MCF 10A (cell line): ENCODE results near the gene CLEC4F. TPM values are rescaled to one million over a fixed set of nuclear protein-coding genes. Genes with fewer than 3 reads are reported as not detected.

Experiments used
- BruUV-seq: library from RNA; stranded (reverse); fragments of 400-500 nt; replicated peaks from 2 replicates; lab custom pipeline; 2021; lab: Mats Ljungman, UMichigan
- CTCF ChIA-PET: fragments of 300-600 bp; sonication (Branson Sonifier 250); formaldehyde crosslinking; extraction: SDS; loops from one replicate; lab custom pipeline; 2021; ENCODE audit warnings: antibody characterized with exemption, inconsistent platforms; lab: Yijun Ruan, JAX
- POLR2A ChIA-PET: fragments of 300-600, 350-650 bp; sonication (Branson Sonifier 250); formaldehyde crosslinking; extraction: SDS; loops from one replicate; lab custom pipeline; 2020; ENCODE audit warnings: antibody characterized with exemption, inconsistent platforms; lab: Yijun Ruan, JAX
- DNase-seq: peaks from one replicate; pipeline ENCODE4 v3.0.0-alpha.2; 2018; ENCODE audit not compliant: unreplicated experiment
- H3K27ac Mint-ChIP-seq: one replicate; pipeline ENCODE4 v1.8.0; 2022; ENCODE audit warnings: mild to moderate bottlenecking, low read depth, mixed read lengths; ENCODE audit not compliant: unreplicated experiment
- H3K27me3 Mint-ChIP-seq: one replicate; pipeline ENCODE4 v1.8.0; 2022; ENCODE audit warnings: mixed read lengths; ENCODE audit not compliant: insufficient read depth, unreplicated experiment
- H3K36me3 Mint-ChIP-seq: one replicate; pipeline ENCODE4 v1.8.0; 2022; ENCODE audit warnings: mild to moderate bottlenecking, moderate library complexity, mixed read lengths; ENCODE audit not compliant: insufficient read depth, unreplicated experiment
- H3K4me1 Mint-ChIP-seq: one replicate; pipeline ENCODE4 v1.8.0; 2022; ENCODE audit warnings: mixed read lengths; ENCODE audit not compliant: insufficient read depth, unreplicated experiment
- H3K4me3 Mint-ChIP-seq: one replicate; pipeline ENCODE4 v1.8.0; 2022; ENCODE audit warnings: mild to moderate bottlenecking, moderate library complexity, mixed read lengths; ENCODE audit not compliant: unreplicated experiment
- H3K9me3 Mint-ChIP-seq: one replicate; pipeline ENCODE4 v1.8.0; 2022; ENCODE audit warnings: mixed read lengths; ENCODE audit not compliant: unreplicated experiment
- CTCF ChIP-seq: fragments of 200-600 bp; IDR thresholded peaks from one replicate; pipeline ENCODE4 v1.8.0; 2022; ENCODE audit warnings: antibody characterized with exemption, mild to moderate bottlenecking; ENCODE audit not compliant: unreplicated experiment
- intact Hi-C: fragments of 100-400 bp; cut with micrococcal nuclease; formaldehyde crosslinking; loops from 2 replicates; pipeline ENCODE4 v1.14.1; 2022
- total RNA-seq: library from RNA; stranded (reverse); gene quantifications from 2 replicates; pipeline ENCODE4 v1.2.3, GENCODE V29; 2022

CLEC4F gene
- total RNA-seq, 1 experiment from 2014 or later, result not detected

- Mint-ChIP-seq H3K27me3 (peaks cover 52% of the 10 kb centered on the region), H3K9me3 (no peaks in the 10 kb centered on the region), H3K36me3 (no peaks in the 10 kb centered on the region), H3K27ac (no peak overlapping the region), H3K4me1 (no peaks in the 10 kb centered on the region), H3K4me3 (no peak overlapping the region)
- intact Hi-C loops, result no loop called here
- TF ChIP-seq CTCF, result no peak
- no TSS peak for BruUV-seq
- CTCF ChIA-PET, result interaction anchor here (0.6 kb wide), 1 partner anchor 41 kb away, joined by 3 read pairs; no protein-coding TSS in a partner anchor
- POLR2A ChIA-PET, result no interaction called here
- no peak for DNase-seq
These were observed 7.7 kb upstream of the CLEC4F start for GRCh38 chr2:70828115-70828514.

DNA sequence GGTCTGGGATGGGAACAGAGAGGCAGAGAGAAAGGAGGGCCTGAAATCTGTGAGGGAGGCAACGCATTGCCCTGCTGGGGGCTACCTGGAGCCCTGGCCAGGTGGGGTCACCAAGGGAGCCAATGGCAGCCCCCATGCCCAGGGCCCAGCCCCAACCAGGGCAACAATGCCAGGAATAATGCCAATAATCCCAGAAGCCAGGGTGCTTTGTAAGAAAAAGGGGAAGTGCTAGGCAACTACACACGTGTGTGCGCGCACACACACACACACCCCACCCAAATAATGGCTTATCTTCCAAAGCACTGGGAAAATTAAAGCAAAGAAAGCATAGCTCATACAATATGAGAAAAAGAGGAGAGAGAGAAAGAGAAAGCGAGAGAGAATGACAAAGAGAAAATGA, 7.0 kb upstream of the CLEC4F start:
- Mint-ChIP-seq H3K9me3 (no peaks in the 10 kb centered on the region), H3K27me3 (peaks cover 46% of the 10 kb centered on the region), H3K36me3 (no peaks in the 10 kb centered on the region), H3K4me3 (no peak overlapping the region), H3K4me1 (no peaks in the 10 kb centered on the region), H3K27ac (no peak overlapping the region)
- DNase-seq, result no peak
- no TSS peak for BruUV-seq
- ChIA-PET CTCF (interaction anchor here (0.6 to 1.3 kb wide), 3 partner anchors 34 to 235 kb away, joined by 3 to 4 read pairs (median 3); partner anchors contain the start of gene FIGLA), POLR2A (no interaction called here)
- intact Hi-C loops, result no loop called here
- TF ChIP-seq CTCF, result no peak

DNA sequence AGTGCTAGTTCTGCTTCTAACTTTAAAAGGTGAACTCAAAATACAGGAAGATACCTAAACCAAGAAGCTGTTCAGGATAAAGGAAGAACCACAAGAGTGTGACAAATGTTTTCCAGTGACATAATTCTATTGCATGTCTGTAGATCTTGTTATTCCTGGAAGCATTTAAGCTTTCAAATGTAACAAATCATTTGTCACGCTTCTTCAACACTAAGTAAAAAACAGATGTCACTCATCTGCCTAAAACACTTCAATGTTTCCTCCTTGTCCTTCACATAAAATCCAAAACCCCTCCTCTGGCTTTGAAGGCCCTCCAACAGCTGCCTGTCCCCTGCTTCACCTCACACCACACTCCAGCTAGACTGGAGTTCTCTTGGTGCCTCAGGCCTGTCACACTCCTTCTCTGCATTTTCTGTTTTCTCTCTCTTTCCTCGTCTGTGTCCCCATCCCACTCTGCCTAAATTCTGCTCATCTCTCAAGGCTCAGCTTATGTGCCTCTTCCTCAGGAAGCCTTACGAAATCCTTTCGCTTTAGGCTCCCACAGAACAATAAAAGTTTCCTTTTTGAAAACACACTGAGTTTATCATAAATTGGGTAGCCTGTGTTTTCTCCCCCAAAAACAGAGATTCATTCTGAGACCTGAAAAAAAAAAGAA, 6.4 kb upstream of the CLEC4F start:
- CTCF ChIA-PET, result interaction anchor here (0.6 to 1.3 kb wide), 6 partner anchors 34 to 330 kb away, joined by 3 to 4 read pairs (median 3); partner anchors contain the start of gene FIGLA
- no TSS peak for BruUV-seq

GRCh38 chr2:70823249-70823648, 2.9 kb upstream of the CLEC4F start:
- H3K4me1 Mint-ChIP-seq, result no peaks in the 10 kb centered on the region
- H3K36me3 Mint-ChIP-seq, result no peaks in the 10 kb centered on the region
- no peak for TF ChIP-seq CTCF
- H3K27ac Mint-ChIP-seq, result no peak overlapping the region
- ChIA-PET CTCF (no interaction called here), POLR2A (no interaction called here)
- H3K4me3 Mint-ChIP-seq, result no peak overlapping the region
- H3K27me3 Mint-ChIP-seq, result peaks cover 49% of the 10 kb centered on the region
- intact Hi-C loops, result no loop called here
- DNase-seq, result no peak
- H3K9me3 Mint-ChIP-seq, result no peaks in the 10 kb centered on the region
- BruUV-seq, result no TSS peak

More for the DNA sequence above, 6.4 kb upstream of the CLEC4F start:
- DNase-seq, result no peak
- Mint-ChIP-seq H3K27me3 (peaks cover 46% of the 10 kb centered on the region), H3K27ac (no peak overlapping the region), H3K36me3 (no peaks in the 10 kb centered on the region), H3K9me3 (no peaks in the 10 kb centered on the region), H3K4me3 (no peak overlapping the region), H3K4me1 (no peaks in the 10 kb centered on the region)
- intact Hi-C loops, result no loop called here
- TF ChIP-seq CTCF, result no peak
- POLR2A ChIA-PET, result no interaction called here
